Measurements from ENCODE around the gene ZFYVE9.
"Not testable (repeated sequence)": the region's sequence is repeated elsewhere in the genome, so short reads cannot be mapped to it uniquely, and the experiment has no call there.

ZFYVE9 gene

GRCh38 chr1:52186449-52186848 is 44.6 kb downstream of the ZFYVE9 start:
- no peak for DNase-seq (ENCODE audit: low read depth in 2 of 3, low spot score in 1 of 3)

GRCh38 chr1:52189898-52190480 is 48.1 kb downstream of the ZFYVE9 start:
- DNase-seq (ENCODE audit: low read depth in 2 of 3, low spot score in 1 of 3) = no peak

- DNase-seq (ENCODE audit: low read depth in 2 of 3, low spot score in 1 of 3) = no peak
Observed at GRCh38 chr1:52190500-52191252, 48.8 kb downstream of the ZFYVE9 start.

- DNase-seq (ENCODE audit: low read depth in 2 of 3, low spot score in 1 of 3) = no peak
Observed at GRCh38 chr1:52191395-52191965, 49.6 kb downstream of the ZFYVE9 start.

GRCh38 chr1:52192024-52192423 is 50.1 kb downstream of the ZFYVE9 start:
- no peak for DNase-seq (ENCODE audit: low read depth in 2 of 3, low spot score in 1 of 3)

- no peak for DNase-seq (ENCODE audit: low read depth in 2 of 3, low spot score in 1 of 3)
Observed at GRCh38 chr1:52192436-52192835, 50.5 kb downstream of the ZFYVE9 start.

GRCh38 chr1:52193985-52194384 is 52.1 kb downstream of the ZFYVE9 start:
- no peak for DNase-seq (ENCODE audit: low read depth in 2 of 3, low spot score in 1 of 3)

- no peak for DNase-seq (ENCODE audit: low read depth in 2 of 3, low spot score in 1 of 3)
Observed at GRCh38 chr1:52195161-52195560, 53.3 kb downstream of the ZFYVE9 start.

- DNase-seq (ENCODE audit: low read depth in 2 of 3, low spot score in 1 of 3) = no peak
Observed at GRCh38 chr1:52203935-52204625, 62.2 kb downstream of the ZFYVE9 start.

GRCh38 chr1:52204696-52205095 is 62.8 kb downstream of the ZFYVE9 start:
- no peak for DNase-seq (ENCODE audit: low read depth in 2 of 3, low spot score in 1 of 3)

- DNase-seq (ENCODE audit: low read depth in 2 of 3, low spot score in 1 of 3) = not testable (repeated sequence)
Observed at GRCh38 chr1:52206686-52207085, 64.8 kb downstream of the ZFYVE9 start.

- DNase-seq (ENCODE audit: low read depth in 2 of 3, low spot score in 1 of 3) = no peak
Observed at GRCh38 chr1:52209429-52209828, 67.5 kb downstream of the ZFYVE9 start.

- DNase-seq (ENCODE audit: low read depth in 2 of 3, low spot score in 1 of 3) = no peak
Observed at GRCh38 chr1:52210044-52210443, 68.2 kb downstream of the ZFYVE9 start.

GRCh38 chr1:52216907-52217458 is 75.1 kb downstream of the ZFYVE9 start:
- DNase-seq (ENCODE audit: low read depth in 2 of 3, low spot score in 1 of 3) = no peak

- DNase-seq (ENCODE audit: low read depth in 2 of 3, low spot score in 1 of 3) = no peak
Observed at GRCh38 chr1:52225174-52225573, 83.3 kb downstream of the ZFYVE9 start.

GRCh38 chr1:52229494-52229893 is 87.6 kb downstream of the ZFYVE9 start:
- DNase-seq (ENCODE audit: low read depth in 2 of 3, low spot score in 1 of 3) = no peak

- DNase-seq (ENCODE audit: low read depth in 2 of 3, low spot score in 1 of 3) = no peak
Observed at GRCh38 chr1:52233463-52233862, 91.6 kb downstream of the ZFYVE9 start.

GRCh38 chr1:52234014-52234413 is 92.1 kb downstream of the ZFYVE9 start:
- DNase-seq (ENCODE audit: low read depth in 2 of 3, low spot score in 1 of 3) = no peak

GRCh38 chr1:52234708-52235107 is 92.8 kb downstream of the ZFYVE9 start:
- DNase-seq (ENCODE audit: low read depth in 2 of 3, low spot score in 1 of 3) = no peak

- no peak for DNase-seq (ENCODE audit: low read depth in 2 of 3, low spot score in 1 of 3)
Observed at GRCh38 chr1:52235646-52236045, 93.8 kb downstream of the ZFYVE9 start.

- DNase-seq (ENCODE audit: low read depth in 2 of 3, low spot score in 1 of 3) = no peak
Observed at GRCh38 chr1:52237430-52237829, 95.5 kb downstream of the ZFYVE9 start.

- no peak for DNase-seq (ENCODE audit: low read depth in 2 of 3, low spot score in 1 of 3)
Observed at GRCh38 chr1:52238474-52238873, 96.6 kb downstream of the ZFYVE9 start.

Measured in stimulated activated CD4-positive, alpha-beta T cell treated with anti-CD3 and anti-CD28 coated beads, Interleukin-12 subunit alpha, Interleukin-12 subunit beta, amount 100 ng/mL, for 48 hours (primary cell).